Embryonic facial prominence (tissue), 1 donor: ENCODE data around the gene ZPR1.

Source experiments
- DNase-seq: peaks from one replicate; pipeline ENCODE4 v3.0.0-alpha.2; 2016; ENCODE audit errors: extremely low spot score

ZPR1 gene

GRCh38 chr11:116750070-116750718 lies 37.6 kb downstream of the ZPR1 start:
- no peak for DNase-seq

- no peak for DNase-seq
Measured at GRCh38 chr11:116742104-116742503, 45.7 kb downstream of the ZPR1 start.

GRCh38 chr11:116740741-116741140 lies 47.1 kb downstream of the ZPR1 start:
- no peak for DNase-seq

- no peak for DNase-seq
Measured at GRCh38 chr11:116738975-116739374, 48.8 kb downstream of the ZPR1 start.

- no peak for DNase-seq
Measured at GRCh38 chr11:116736763-116737162, 51.1 kb downstream of the ZPR1 start.

GRCh38 chr11:116733969-116734508 lies 53.8 kb downstream of the ZPR1 start:
- DNase-seq: no peak

- DNase-seq: no peak
Measured at GRCh38 chr11:116733043-116733755, 54.6 kb downstream of the ZPR1 start.

- peak; percentile 56 for DNase-seq
Measured at GRCh38 chr11:116732271-116733042, 55.4 kb downstream of the ZPR1 start.

- DNase-seq: no peak
Measured at GRCh38 chr11:116731821-116732220, 56.0 kb downstream of the ZPR1 start.

- DNase-seq: peak; percentile 19
Measured at GRCh38 chr11:116731097-116731761, 56.6 kb downstream of the ZPR1 start.

- DNase-seq: no peak
Measured at GRCh38 chr11:116730601-116731000, 57.2 kb downstream of the ZPR1 start.

GRCh38 chr11:116730241-116730561 lies 57.6 kb downstream of the ZPR1 start:
- DNase-seq: no peak

- DNase-seq: no peak
Measured at GRCh38 chr11:116729501-116730240, 58.2 kb downstream of the ZPR1 start.

GRCh38 chr11:116727990-116728389 lies 59.8 kb downstream of the ZPR1 start:
- no peak for DNase-seq

GRCh38 chr11:116725434-116726221 lies 62.2 kb downstream of the ZPR1 start:
- DNase-seq: no peak

- no peak for DNase-seq
Measured at GRCh38 chr11:116724813-116725212, 63.0 kb downstream of the ZPR1 start.
